Lower leg skin (tissue), 4 donors: Measurements from ENCODE around the gene IGLL5. TPM values are rescaled to one million over a fixed set of nuclear protein-coding genes. Genes with fewer than 3 reads are reported as not detected.

Experiments used
- DNase-seq, 2 donors: peaks; one replicate each; pipeline ENCODE4 v3.0.0-alpha.2; 2019; ENCODE audit warnings: low spot score in 2 of 2
- H3K4me3 ChIP-seq: fragments of 200-600 bp; sonication (generic); 2 replicates; pipeline ENCODE4 v1.5.1; 2017; ENCODE audit warnings: mild to moderate bottlenecking, low read depth; ENCODE audit not compliant: poor library complexity, severe bottlenecking
- CTCF ChIP-seq, 3 donors: fragments of 450-650 bp; IDR thresholded peaks; one replicate each; pipeline ENCODE4 v1.5.1; 2016; ENCODE audit warnings: antibody characterized with exemption in 3 of 3, mild to moderate bottlenecking in 3 of 3, moderate library complexity in 2 of 3
- POLR2A ChIP-seq, 2 donors: fragments of 450-650 bp; IDR thresholded peaks; one replicate each; pipeline ENCODE4 v1.6.1; 2016 to 2017; ENCODE audit warnings: antibody characterized with exemption in 2 of 2, mild to moderate bottlenecking in 1 of 2, moderate library complexity in 1 of 2
- WGBS, 2 donors: methylation state at CpG; one replicate each; pipeline ENCODE4 v1.1.5; 2018; 5-methylcytosine and 5-hydroxymethylcytosine counted together
- intact Hi-C: fragments of 100-400 bp; cut with DNase I; formaldehyde crosslinking; loops from one replicate; pipeline ENCODE4 v1.15.0; 2023; ENCODE audit warnings: low total_unique reads
- total RNA-seq, 4 donors: library from RNA; depleted of rRNA; stranded (reverse); fragments of >200 nt; gene quantifications; one replicate each; pipeline ENCODE4 v1.1.0, GENCODE V29; 2016

IGLL5 gene
- total RNA-seq, 4 donors from 2014 or later = not detected

DNA sequence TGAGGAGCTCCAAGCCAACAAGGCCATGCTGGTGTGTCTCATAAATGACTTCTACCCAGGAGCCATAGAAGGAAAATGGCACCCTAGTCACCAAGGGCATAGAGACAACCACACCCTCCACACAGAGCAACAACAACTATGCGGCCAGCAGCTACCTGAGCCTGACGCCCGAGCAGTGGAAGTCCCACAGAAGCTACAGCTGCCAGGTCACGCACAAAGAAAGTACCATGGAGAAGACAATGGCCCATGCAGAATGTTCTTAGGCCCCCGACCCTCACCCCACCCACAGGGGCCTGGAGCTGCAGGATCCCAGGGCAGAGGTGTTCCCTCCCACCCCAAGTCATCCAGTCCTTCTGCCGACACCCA, 28.0 kb downstream of the IGLL5 start:
- WGBS, 2 donors = 86 to 97% methylated on average over 6 of the region's 6 CpGs
- intact Hi-C loops = no loop called here
- H3K4me3 ChIP-seq = no peak overlapping the region
- DNase-seq = no peak
- no peak for TF ChIP-seq CTCF (IDR thresholded peaks at IDR 0.05)
- no peak for TF ChIP-seq POLR2A (IDR thresholded peaks at IDR 0.05)

DNA sequence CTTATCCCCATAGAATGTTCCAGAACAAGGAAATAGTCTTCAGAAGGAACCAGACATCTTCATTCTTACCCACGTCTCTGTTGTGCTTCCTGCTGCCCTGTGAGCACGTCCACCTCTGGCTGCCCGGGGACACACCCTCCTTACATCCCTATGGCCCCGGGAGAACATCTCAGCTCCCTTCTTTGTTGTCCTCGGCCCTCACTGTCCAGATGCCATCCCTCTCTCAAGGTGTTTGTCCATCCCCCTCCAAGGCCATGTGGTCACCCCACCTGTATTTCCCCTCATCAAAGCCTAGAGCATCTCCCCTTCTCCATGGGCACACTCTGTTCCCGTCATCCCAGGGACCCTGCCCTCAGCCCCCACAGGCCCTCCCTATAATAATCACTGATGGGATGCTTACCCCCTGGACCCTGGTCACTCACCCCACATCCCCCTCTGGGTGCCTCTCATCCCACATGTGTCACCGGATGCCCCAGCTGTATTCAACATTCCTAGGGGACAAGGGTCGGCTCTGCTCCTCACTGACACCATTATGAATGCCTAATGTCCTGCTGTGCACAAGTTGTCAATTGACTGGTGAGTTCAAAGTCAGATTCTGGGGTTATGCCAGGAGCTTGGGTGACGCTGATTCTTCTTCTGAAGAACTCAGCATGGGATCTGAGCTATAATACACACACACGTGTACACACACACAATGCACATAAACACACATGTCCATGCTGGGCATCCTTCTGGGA, 28.8 kb downstream of the IGLL5 start:
- no peak for TF ChIP-seq POLR2A (IDR thresholded peaks at IDR 0.05)
- TF ChIP-seq CTCF (IDR thresholded peaks at IDR 0.05) = no peak
- no peak overlapping the region for H3K4me3 ChIP-seq
- WGBS, 2 donors = 79 to 80% methylated on average over 10 of the region's 10 CpGs
- intact Hi-C loops = no loop called here
- no peak for DNase-seq

GRCh38 chr22:22916952-22917290, 29.3 kb downstream of the IGLL5 start:
- DNase-seq = no peak
- 82 to 86% methylated on average over 3 of the region's 3 CpGs for WGBS, 2 donors
- no peak for TF ChIP-seq CTCF (IDR thresholded peaks at IDR 0.05)
- TF ChIP-seq POLR2A (IDR thresholded peaks at IDR 0.05) = no peak
- H3K4me3 ChIP-seq = no peak overlapping the region
- intact Hi-C loops = no loop called here

DNA sequence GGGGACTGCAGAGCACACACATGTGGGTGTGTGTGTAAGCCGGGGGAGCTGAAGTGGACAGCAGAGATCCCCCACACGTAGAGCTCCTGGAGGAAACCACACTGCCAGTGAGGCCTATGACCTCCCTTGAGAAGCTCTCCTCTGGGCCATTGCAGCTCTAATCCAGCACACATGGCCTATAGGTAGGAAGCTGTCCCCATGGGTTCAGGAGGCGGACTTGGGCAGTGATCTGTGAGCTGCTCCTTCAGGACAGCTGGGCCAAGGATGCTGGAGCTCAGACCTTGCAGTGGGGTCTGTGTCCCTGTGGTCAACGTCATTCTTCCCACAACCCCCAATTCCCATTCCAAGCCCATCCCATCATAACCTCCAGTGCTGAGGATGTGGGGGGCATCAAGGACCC, 29.8 kb downstream of the IGLL5 start:
- intact Hi-C loops = no loop called here
- no peak for DNase-seq
- no peak overlapping the region for H3K4me3 ChIP-seq
- 77 to 87% methylated on average over 3 to 4 of the region's 4 CpGs for WGBS, 2 donors
- no peak for TF ChIP-seq POLR2A (IDR thresholded peaks at IDR 0.05)
- TF ChIP-seq CTCF (IDR thresholded peaks at IDR 0.05) = no peak

DNA sequence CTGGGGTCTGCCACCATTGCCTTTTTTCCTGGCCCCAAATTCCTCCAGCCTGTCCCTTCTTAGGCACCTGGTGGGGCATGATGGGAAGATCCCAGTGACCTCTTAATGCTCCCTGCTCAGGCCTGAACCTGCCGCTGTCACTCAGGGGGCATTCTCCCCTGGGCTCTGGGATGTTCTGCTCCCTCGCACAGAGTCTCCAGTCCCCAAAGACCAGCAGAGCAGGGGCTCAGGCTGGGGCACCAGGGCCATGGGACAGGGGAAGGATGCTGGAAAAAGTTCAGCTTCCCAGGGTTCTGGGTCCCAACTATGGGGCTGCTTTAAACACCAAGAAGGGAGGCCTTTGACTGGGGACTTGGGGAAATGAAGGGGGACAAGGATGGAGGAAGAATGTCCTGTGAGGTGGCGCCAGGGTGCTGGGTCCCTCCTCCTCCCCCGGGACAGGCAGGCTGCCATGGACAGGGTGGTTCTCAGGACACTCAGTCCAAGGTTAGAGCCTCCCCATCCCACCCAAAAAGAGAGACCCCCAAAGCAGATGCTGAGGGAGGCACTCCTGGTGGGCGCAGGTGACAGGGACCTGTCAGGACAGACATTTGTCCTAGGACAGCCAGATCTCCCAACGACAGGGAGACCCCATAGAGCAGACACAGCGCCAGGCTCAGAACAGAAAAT, 30.8 kb downstream of the IGLL5 start:
- WGBS, 2 donors = 78 to 86% methylated on average over 7 of the region's 7 CpGs
- intact Hi-C loops = no loop called here
- no peak for DNase-seq
- no peak for TF ChIP-seq CTCF (IDR thresholded peaks at IDR 0.05)
- TF ChIP-seq POLR2A (IDR thresholded peaks at IDR 0.05) = no peak
- no peak overlapping the region for H3K4me3 ChIP-seq
